ENCODE measurements around the gene GDE1. TPM values are rescaled to one million over a fixed set of nuclear protein-coding genes. Genes with fewer than 3 reads are reported as not detected.

The GDE1 gene
- polyA plus RNA-seq, 1 donor (not counting 4 experiments of a cell fraction or from before 2014, with no cell fraction given), result 52.9 TPM

- H3K4me2 ChIP-seq (ENCODE audit: control insufficient read depth, extremely low read depth, insufficient read depth, low read depth, low read length), result no peak overlapping the region
- H3K27me3 ChIP-seq (ENCODE audit: control insufficient read depth, extremely low read depth, insufficient read depth, low read length), result no peaks in the 10 kb centered on the region
- H3K9ac ChIP-seq (ENCODE audit: control insufficient read depth, extremely low read depth, insufficient read depth, low read length), result no peak overlapping the region
- no peaks in the 10 kb centered on the region for H4K20me1 ChIP-seq (ENCODE audit: control insufficient read depth, extremely low read depth, insufficient read depth, low read length)
- no peaks in the 10 kb centered on the region for H3K79me2 ChIP-seq (ENCODE audit: control insufficient read depth, insufficient read depth, low read length)
- DNase-seq (ENCODE audit: low read depth, low spot score), result no peak
- H3K36me3 ChIP-seq (ENCODE audit: control insufficient read depth in 2 of 2, extremely low read depth in 1 of 2, insufficient read depth in 2 of 2, low read length in 2 of 2), result no peaks in the 10 kb centered on the region
- dilution Hi-C loops (cut with MboI; ENCODE audit: extremely low pct_ligation_motif_present, low sequenced_read_pairs), result no loop called here
- TF ChIP-seq CTCF (optimal IDR thresholded peaks at IDR 0.05 in 1 of 3, IDR thresholded peaks at IDR 0.05 in 1 of 3, conservative IDR thresholded peaks at IDR 0.05 in 1 of 3; ENCODE audit: extremely low read depth in 1 of 3, insufficient read depth in 2 of 3, low read length in 3 of 3) (no peak), EZH2 (IDR thresholded peaks at IDR 0.05; ENCODE audit: low read length) (no peak)
- H3K4me3 ChIP-seq (ENCODE audit: control insufficient read depth in 2 of 3, extremely low read depth in 1 of 3, insufficient read depth in 2 of 3, low read depth in 1 of 3, low read length in 3 of 3), result no peak overlapping the region
- no peaks in the 10 kb centered on the region for H3K9me3 ChIP-seq (ENCODE audit: control insufficient read depth, low read depth, low read length)
- no peak overlapping the region for H2AFZ ChIP-seq (ENCODE audit: control insufficient read depth, low read length)
- H3K9me1 ChIP-seq (ENCODE audit: control insufficient read depth, extremely low read depth, insufficient read depth, low read length), result no peaks in the 10 kb centered on the region
- H3K27ac ChIP-seq (ENCODE audit: control insufficient read depth, insufficient read depth, low read length), result no peak overlapping the region
- no peak for FAIRE-seq
- no peaks in the 10 kb centered on the region for H3K4me1 ChIP-seq (ENCODE audit: control insufficient read depth, extremely low read depth, insufficient read depth, low read length)
These were observed 61.5 kb downstream of the GDE1 start for GRCh38 chr16:19460397-19460796.

- Histone ChIP-seq H3K27me3 (ENCODE audit: control insufficient read depth, extremely low read depth, insufficient read depth, low read length) (no peaks in the 10 kb centered on the region), H4K20me1 (ENCODE audit: control insufficient read depth, extremely low read depth, insufficient read depth, low read length) (no peaks in the 10 kb centered on the region), H3K9me3 (ENCODE audit: control insufficient read depth, low read depth, low read length) (no peaks in the 10 kb centered on the region), H3K36me3 (ENCODE audit: control insufficient read depth in 2 of 2, extremely low read depth in 1 of 2, insufficient read depth in 2 of 2, low read length in 2 of 2) (no peaks in the 10 kb centered on the region), H3K4me2 (ENCODE audit: control insufficient read depth, extremely low read depth, insufficient read depth, low read depth, low read length) (no peak overlapping the region), H3K9ac (ENCODE audit: control insufficient read depth, extremely low read depth, insufficient read depth, low read length) (no peak overlapping the region), H3K27ac (ENCODE audit: control insufficient read depth, insufficient read depth, low read length) (no peak overlapping the region), H3K79me2 (ENCODE audit: control insufficient read depth, insufficient read depth, low read length) (no peaks in the 10 kb centered on the region), H3K4me3 (ENCODE audit: control insufficient read depth in 2 of 3, extremely low read depth in 1 of 3, insufficient read depth in 2 of 3, low read depth in 1 of 3, low read length in 3 of 3) (no peak overlapping the region), H3K9me1 (ENCODE audit: control insufficient read depth, extremely low read depth, insufficient read depth, low read length) (no peaks in the 10 kb centered on the region), H2AFZ (ENCODE audit: control insufficient read depth, low read length) (no peak overlapping the region), H3K4me1 (ENCODE audit: control insufficient read depth, extremely low read depth, insufficient read depth, low read length) (no peaks in the 10 kb centered on the region)
- FAIRE-seq, result no peak
- DNase-seq (ENCODE audit: low read depth, low spot score), result no peak
- dilution Hi-C loops (cut with MboI; ENCODE audit: extremely low pct_ligation_motif_present, low sequenced_read_pairs), result no loop called here
- TF ChIP-seq EZH2 (IDR thresholded peaks at IDR 0.05; ENCODE audit: low read length), result no peak
- TF ChIP-seq CTCF (optimal IDR thresholded peaks at IDR 0.05 in 1 of 3, IDR thresholded peaks at IDR 0.05 in 1 of 3, conservative IDR thresholded peaks at IDR 0.05 in 1 of 3; ENCODE audit: extremely low read depth in 1 of 3, insufficient read depth in 2 of 3, low read length in 3 of 3), result no peak
These were observed 63.0 kb downstream of the GDE1 start for GRCh38 chr16:19458722-19459379.

Other genes with a start within 250 kb of the GDE1 start
- gene CLEC19A, start 236.4 kb downstream of the GDE1 start, polyA plus RNA-seq, result not detected in 3 replicates
- gene TMC5, start 104.2 kb downstream of the GDE1 start, polyA plus RNA-seq, result 0.18 to 0.25 TPM (median 0.19 TPM) in 3 replicates
- 2.9 to 5.5 TPM (median 4.1 TPM) in 3 replicates for gene CCP110, start 1.8 kb upstream of the GDE1 start, polyA plus RNA-seq
- gene VPS35L, start 33.6 kb upstream of the GDE1 start, polyA plus RNA-seq, result 16.0 to 26.2 TPM (median 22.1 TPM) in 3 replicates
- 13.6 to 19.8 TPM (median 16.8 TPM) in 3 replicates for gene KNOP1, start 196.1 kb upstream of the GDE1 start, polyA plus RNA-seq
- 7.1 to 9.7 TPM (median 9.6 TPM) in 3 replicates for gene IQCK, start 196.2 kb upstream of the GDE1 start, polyA plus RNA-seq

Measured in keratinocyte (primary cell).